Loucy (cell line): ENCODE measurements around the gene SELENOO.
A peak's percentile ranks its signal among the peaks of the same experiment; 100 is the strongest.

Source experiments
- H2AFZ ChIP-seq: fragments of 200-600 bp; sonication (generic); 2 replicates; pipeline ENCODE4 v1.6.0; 2016; ENCODE audit warnings: antibody characterized with exemption, mild to moderate bottlenecking, low read length, moderate library complexity
- H3F3A ChIP-seq: fragments of 200-600 bp; 2 replicates; pipeline ENCODE4 v1.6.0; 2016; ENCODE audit warnings: antibody characterized with exemption, low read depth, mild to moderate bottlenecking
- H3K27me3 ChIP-seq: fragments of 200-600 bp; sonication (generic); 2 replicates; pipeline ENCODE4 v1.6.1; 2014; ENCODE audit warnings: low read length, mild to moderate bottlenecking; ENCODE audit not compliant: insufficient read depth, poor library complexity, severe bottlenecking
- H3K36me3 ChIP-seq: fragments of 200-600 bp; sonication (generic); 2 replicates; pipeline ENCODE4 v1.6.1; 2016; ENCODE audit warnings: low read length; ENCODE audit not compliant: insufficient read depth
- H3K4me1 ChIP-seq: fragments of 200-600 bp; sonication (generic); 2 replicates; pipeline ENCODE4 v1.5.1; 2014; ENCODE audit warnings: low read length, mild to moderate bottlenecking; ENCODE audit not compliant: insufficient read depth, poor library complexity, severe bottlenecking
- H3K4me2 ChIP-seq: fragments of 200-600 bp; sonication (generic); 2 replicates; pipeline ENCODE4 v1.6.0; 2014; ENCODE audit warnings: antibody characterized with exemption, low read length, low read depth, mild to moderate bottlenecking; ENCODE audit not compliant: poor library complexity, severe bottlenecking
- H3K4me3 ChIP-seq: fragments of 200-600 bp; sonication (generic); 2 replicates; pipeline ENCODE4 v1.5.1; 2014; ENCODE audit warnings: low read length, mild to moderate bottlenecking, mixed read lengths; ENCODE audit not compliant: poor library complexity, severe bottlenecking
- H3K79me2 ChIP-seq: fragments of 200-600 bp; sonication (generic); 2 replicates; pipeline ENCODE4 v1.6.1; 2014; ENCODE audit warnings: low read length; ENCODE audit not compliant: insufficient read depth
- H3K9ac ChIP-seq: fragments of 200-600 bp; sonication (generic); 2 replicates; pipeline ENCODE4 v1.6.0; 2014; ENCODE audit warnings: mild to moderate bottlenecking, low read depth, low read length, moderate library complexity; ENCODE audit not compliant: poor library complexity, severe bottlenecking
- H3K9me2 ChIP-seq: fragments of 200-600 bp; sonication (generic); replicated peaks from 2 replicates; pipeline ENCODE4 v1.6.1; 2016; ENCODE audit warnings: low read depth, low read length, mixed read lengths
- H3K9me3 ChIP-seq: fragments of 200-600 bp; sonication (generic); 2 replicates; pipeline ENCODE4 v1.6.1; 2014; ENCODE audit warnings: mild to moderate bottlenecking, antibody characterized with exemption, low read length, low read depth; ENCODE audit not compliant: insufficient read depth
- H4K20me1 ChIP-seq: fragments of 200-600 bp; sonication (generic); 2 replicates; pipeline ENCODE4 v1.6.0; 2014; ENCODE audit warnings: antibody characterized with exemption, low read length, mild to moderate bottlenecking; ENCODE audit not compliant: insufficient read depth, poor library complexity, severe bottlenecking
- EZH2phosphoT487 ChIP-seq: fragments of 200-600 bp; IDR thresholded peaks from 2 replicates; pipeline ENCODE4 v1.6.1; 2018; ENCODE audit warnings: antibody characterized with exemption, mild to moderate bottlenecking, moderate library complexity, borderline replicate concordance
- TF ChIP-seq, protein P1 (sequence below): fragments of 200-600 bp; sonication (generic); conservative IDR thresholded peaks from 2 replicates; pipeline ENCODE4 v1.5.1; 2014; ENCODE audit warnings: mild to moderate bottlenecking, antibody characterized with exemption, low read length

The SELENOO gene

DNA sequence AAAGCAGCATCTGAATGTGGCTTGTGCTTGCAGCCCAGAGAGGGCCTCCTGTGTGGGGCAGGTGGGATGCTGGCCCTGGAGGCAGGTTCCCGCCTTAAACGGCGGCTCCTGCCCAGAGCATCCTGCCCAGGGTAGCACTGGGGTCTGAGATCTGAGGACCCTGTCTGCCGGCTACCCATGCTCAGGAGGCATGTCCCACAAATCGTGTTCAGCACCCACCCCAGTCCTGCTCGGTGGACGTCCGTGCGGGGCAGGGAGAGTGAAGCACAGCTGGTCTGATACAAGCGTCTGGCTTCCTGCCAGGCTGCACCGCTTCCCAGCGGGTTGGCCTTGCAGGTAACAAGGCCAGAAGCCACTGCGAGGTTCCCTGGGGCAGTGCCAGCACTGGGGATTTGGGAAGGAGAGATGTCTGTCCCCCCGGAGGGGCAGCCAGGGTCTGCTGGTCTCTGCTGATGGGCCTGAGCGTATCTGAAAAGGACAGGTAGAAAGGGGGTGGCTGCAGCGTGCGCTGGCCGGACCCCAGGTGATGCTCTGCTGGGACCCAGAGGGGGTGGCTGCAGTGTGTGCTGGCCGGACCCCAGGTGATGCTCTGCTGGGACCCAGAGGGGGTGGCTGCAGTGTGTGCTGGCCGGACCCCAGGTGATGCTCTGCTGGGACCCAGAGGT lies 11.5 kb upstream of the SELENOO start:
- Histone ChIP-seq H3K9me2 (no peaks in the 10 kb centered on the region), H2AFZ (no peak overlapping the region), H3K36me3 (peaks cover 6% of the 10 kb centered on the region; the same call in 1 of the 2 replicates), H3K9ac (peak overlapping the region; percentile 92), H3K79me2 (peaks cover 70% of the 10 kb centered on the region), H3K4me2 (peak overlapping the region; percentile 96), H3K4me1 (peaks cover 56% of the 10 kb centered on the region), H4K20me1 (peaks cover 32% of the 10 kb centered on the region), H3F3A (peaks cover 13% of the 10 kb centered on the region; the same call in 1 of the 2 replicates), H3K9me3 (no peaks in the 10 kb centered on the region), H3K27me3 (no peaks in the 10 kb centered on the region), H3K4me3 (peak overlapping the region; percentile 94)
- TF ChIP-seq, protein P1, sequence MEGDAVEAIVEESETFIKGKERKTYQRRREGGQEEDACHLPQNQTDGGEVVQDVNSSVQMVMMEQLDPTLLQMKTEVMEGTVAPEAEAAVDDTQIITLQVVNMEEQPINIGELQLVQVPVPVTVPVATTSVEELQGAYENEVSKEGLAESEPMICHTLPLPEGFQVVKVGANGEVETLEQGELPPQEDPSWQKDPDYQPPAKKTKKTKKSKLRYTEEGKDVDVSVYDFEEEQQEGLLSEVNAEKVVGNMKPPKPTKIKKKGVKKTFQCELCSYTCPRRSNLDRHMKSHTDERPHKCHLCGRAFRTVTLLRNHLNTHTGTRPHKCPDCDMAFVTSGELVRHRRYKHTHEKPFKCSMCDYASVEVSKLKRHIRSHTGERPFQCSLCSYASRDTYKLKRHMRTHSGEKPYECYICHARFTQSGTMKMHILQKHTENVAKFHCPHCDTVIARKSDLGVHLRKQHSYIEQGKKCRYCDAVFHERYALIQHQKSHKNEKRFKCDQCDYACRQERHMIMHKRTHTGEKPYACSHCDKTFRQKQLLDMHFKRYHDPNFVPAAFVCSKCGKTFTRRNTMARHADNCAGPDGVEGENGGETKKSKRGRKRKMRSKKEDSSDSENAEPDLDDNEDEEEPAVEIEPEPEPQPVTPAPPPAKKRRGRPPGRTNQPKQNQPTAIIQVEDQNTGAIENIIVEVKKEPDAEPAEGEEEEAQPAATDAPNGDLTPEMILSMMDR, result no peak
- TF ChIP-seq EZH2phosphoT487, result no peak

GRCh38 chr22:50189849-50190181 lies 11.0 kb upstream of the SELENOO start:
- peaks cover 10% of the 10 kb centered on the region; the same call in 1 of the 2 replicates for H3K36me3 ChIP-seq
- peaks cover 13% of the 10 kb centered on the region; the same call in 1 of the 2 replicates for H3F3A ChIP-seq
- H2AFZ ChIP-seq, result no peak overlapping the region
- peaks cover 32% of the 10 kb centered on the region for H4K20me1 ChIP-seq
- no peaks in the 10 kb centered on the region for H3K9me2 ChIP-seq
- H3K4me2 ChIP-seq, result peak overlapping the region; percentile 96
- peaks cover 52% of the 10 kb centered on the region for H3K4me1 ChIP-seq
- TF ChIP-seq, protein P1, result no peak
- no peak for TF ChIP-seq EZH2phosphoT487
- peak overlapping the region; percentile 92 for H3K9ac ChIP-seq
- peaks cover 75% of the 10 kb centered on the region for H3K79me2 ChIP-seq
- no peaks in the 10 kb centered on the region for H3K9me3 ChIP-seq
- no peaks in the 10 kb centered on the region for H3K27me3 ChIP-seq
- peak overlapping the region; percentile 94 for H3K4me3 ChIP-seq

- Histone ChIP-seq H3K27me3 (no peaks in the 10 kb centered on the region), H3K36me3 (peaks cover 15% of the 10 kb centered on the region; the same call in 1 of the 2 replicates), H3K4me2 (peak overlapping the region; percentile 96), H3K9ac (peak overlapping the region; percentile 92), H4K20me1 (peaks cover 32% of the 10 kb centered on the region), H3F3A (peaks cover 13% of the 10 kb centered on the region; the same call in 1 of the 2 replicates), H3K79me2 (peaks cover 79% of the 10 kb centered on the region), H3K9me2 (no peaks in the 10 kb centered on the region), H3K4me1 (peaks cover 52% of the 10 kb centered on the region), H3K4me3 (peak overlapping the region; percentile 94), H3K9me3 (no peaks in the 10 kb centered on the region), H2AFZ (no peak overlapping the region)
- TF ChIP-seq, protein P1, result peak; percentile 52
- TF ChIP-seq EZH2phosphoT487, result no peak
Observed at GRCh38 chr22:50190182-50190940, 10.4 kb upstream of the SELENOO start.
